KOPT-K1 (cell line): ENCODE data around the gene C9.

ENCODE experiments used
- H3K27ac ChIP-seq: fragments of 200-600 bp; sonication (generic); 2 replicates; pipeline ENCODE4 v1.5.1; 2016; ENCODE audit warnings: antibody characterized with exemption, mild to moderate bottlenecking, low read depth, low read length; ENCODE audit not compliant: poor library complexity, severe bottlenecking
- H3K36me3 ChIP-seq: fragments of 200-600 bp; sonication (generic); 2 replicates; pipeline ENCODE4 v1.5.1; 2017; ENCODE audit warnings: antibody characterized with exemption, mild to moderate bottlenecking, low read length, moderate library complexity; ENCODE audit not compliant: insufficient read depth
- H3K9me3 ChIP-seq: fragments of 200-600 bp; sonication (generic); 2 replicates; pipeline ENCODE4 v1.5.1; 2017; ENCODE audit warnings: antibody characterized with exemption, low read length, mild to moderate bottlenecking; ENCODE audit not compliant: insufficient read depth, poor library complexity, severe bottlenecking

Gene C9

GRCh38 chr5:39270225-39270848, 94.0 kb downstream of the C9 start:
- no peaks in the 10 kb centered on the region for H3K9me3 ChIP-seq
- H3K36me3 ChIP-seq, result no peaks in the 10 kb centered on the region
- H3K27ac ChIP-seq, result no peak overlapping the region

GRCh38 chr5:39267186-39267585, 97.1 kb downstream of the C9 start:
- H3K36me3 ChIP-seq, result no peaks in the 10 kb centered on the region
- H3K9me3 ChIP-seq, result no peaks in the 10 kb centered on the region
- no peak overlapping the region for H3K27ac ChIP-seq

- no peaks in the 10 kb centered on the region for H3K36me3 ChIP-seq
- no peaks in the 10 kb centered on the region for H3K9me3 ChIP-seq
- no peak overlapping the region for H3K27ac ChIP-seq
Measured at GRCh38 chr5:39266442-39266841, 97.9 kb downstream of the C9 start.

DNA sequence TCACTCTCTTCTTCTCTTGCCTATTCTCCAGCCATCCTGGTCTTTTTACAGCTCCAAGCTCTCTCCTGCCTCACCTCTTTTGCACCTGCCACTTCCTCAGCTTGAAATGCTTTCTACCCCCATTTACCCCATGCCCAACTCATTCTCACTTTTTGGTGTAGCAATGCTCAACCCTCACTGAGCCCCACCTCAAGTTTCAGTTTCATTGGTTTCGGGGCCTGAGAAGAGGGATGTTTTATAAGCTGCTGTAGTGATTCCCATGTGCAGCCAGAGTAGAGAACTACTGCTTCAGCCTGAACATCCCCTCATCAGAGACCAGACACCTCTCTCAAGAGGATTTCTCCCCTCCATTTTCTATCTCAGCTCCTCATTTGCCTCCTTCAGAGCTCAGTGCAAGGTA, 99.8 kb downstream of the C9 start:
- no peak overlapping the region for H3K27ac ChIP-seq
- H3K36me3 ChIP-seq, result no peaks in the 10 kb centered on the region
- H3K9me3 ChIP-seq, result no peaks in the 10 kb centered on the region

DNA sequence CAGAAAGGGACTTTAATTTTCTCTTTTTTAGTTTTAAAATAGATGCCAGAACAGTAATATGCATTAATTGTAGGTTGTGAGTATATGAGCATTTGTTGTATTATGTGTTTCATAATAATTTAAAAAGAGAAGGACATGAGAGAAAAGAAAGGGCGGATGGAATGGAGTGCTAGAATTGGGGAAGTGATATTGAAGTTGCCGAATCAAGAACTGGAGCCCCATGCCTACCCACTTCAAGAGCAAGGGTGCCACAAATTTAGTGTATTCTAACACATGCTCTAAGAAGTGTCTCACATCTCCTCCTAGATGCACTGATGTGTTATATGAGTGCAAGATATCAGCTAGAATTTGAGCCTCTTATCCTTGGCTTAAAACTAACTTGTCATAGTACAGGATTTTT, 101.3 kb downstream of the C9 start:
- H3K9me3 ChIP-seq, result no peaks in the 10 kb centered on the region
- no peaks in the 10 kb centered on the region for H3K36me3 ChIP-seq
- H3K27ac ChIP-seq, result no peak overlapping the region

DNA sequence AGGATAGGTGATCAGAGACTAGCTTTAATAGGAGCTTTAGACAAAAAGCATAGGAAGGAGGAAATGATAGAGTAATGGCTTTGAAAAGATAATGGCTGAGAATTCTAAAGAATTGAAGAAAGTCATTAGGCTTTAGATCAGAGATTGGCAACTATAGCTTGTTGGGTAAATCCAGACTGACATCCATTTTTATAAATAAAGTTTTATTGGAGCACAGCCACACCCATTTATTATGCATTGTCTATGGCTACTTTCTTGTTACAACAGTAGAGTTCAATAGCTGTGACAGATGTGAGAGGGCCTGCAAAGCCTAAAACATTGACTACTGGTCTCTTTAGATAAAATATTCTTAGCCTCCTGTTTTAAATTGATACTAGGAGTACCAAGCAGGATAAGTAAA, 104.2 kb downstream of the C9 start:
- H3K27ac ChIP-seq, result no peak overlapping the region
- H3K9me3 ChIP-seq, result no peaks in the 10 kb centered on the region
- H3K36me3 ChIP-seq, result no peaks in the 10 kb centered on the region

- H3K27ac ChIP-seq, result no peak overlapping the region
Measured at GRCh38 chr5:39257554-39257953, 106.7 kb downstream of the C9 start.

GRCh38 chr5:39256477-39257235, 107.6 kb downstream of the C9 start:
- Histone ChIP-seq H3K9me3 (no peaks in the 10 kb centered on the region), H3K27ac (no peak overlapping the region), H3K36me3 (no peaks in the 10 kb centered on the region)

More at GRCh38 chr5:39257554-39257953, 106.7 kb downstream of the C9 start:
- H3K36me3 ChIP-seq, result no peaks in the 10 kb centered on the region
- no peaks in the 10 kb centered on the region for H3K9me3 ChIP-seq

DNA sequence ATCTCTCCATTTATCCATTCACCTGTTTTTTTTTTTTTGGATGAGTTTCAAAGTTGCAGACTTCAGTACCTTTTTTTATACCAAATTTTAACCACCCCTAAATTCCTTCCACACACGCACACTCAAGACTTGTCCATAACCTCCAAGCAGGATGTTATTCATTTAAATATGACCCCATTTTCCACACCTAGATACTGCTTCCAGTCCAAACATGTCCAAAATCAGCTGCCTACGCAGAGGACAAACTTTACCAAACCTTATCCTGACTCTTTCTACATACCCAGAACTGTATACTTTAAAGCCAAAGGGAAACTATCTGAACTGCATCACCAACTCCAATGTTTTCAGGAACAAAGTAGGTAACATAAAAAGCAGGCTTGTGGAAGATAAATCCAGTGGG, 108.9 kb downstream of the C9 start:
- no peak overlapping the region for H3K27ac ChIP-seq
- H3K9me3 ChIP-seq, result no peaks in the 10 kb centered on the region
- H3K36me3 ChIP-seq, result no peaks in the 10 kb centered on the region

- Histone ChIP-seq H3K9me3 (no peaks in the 10 kb centered on the region), H3K36me3 (no peaks in the 10 kb centered on the region), H3K27ac (no peak overlapping the region)
Measured at GRCh38 chr5:39254671-39255070, 109.6 kb downstream of the C9 start.

GRCh38 chr5:39253196-39253595, 111.1 kb downstream of the C9 start:
- Histone ChIP-seq H3K9me3 (no peaks in the 10 kb centered on the region), H3K27ac (no peak overlapping the region), H3K36me3 (no peaks in the 10 kb centered on the region)

DNA sequence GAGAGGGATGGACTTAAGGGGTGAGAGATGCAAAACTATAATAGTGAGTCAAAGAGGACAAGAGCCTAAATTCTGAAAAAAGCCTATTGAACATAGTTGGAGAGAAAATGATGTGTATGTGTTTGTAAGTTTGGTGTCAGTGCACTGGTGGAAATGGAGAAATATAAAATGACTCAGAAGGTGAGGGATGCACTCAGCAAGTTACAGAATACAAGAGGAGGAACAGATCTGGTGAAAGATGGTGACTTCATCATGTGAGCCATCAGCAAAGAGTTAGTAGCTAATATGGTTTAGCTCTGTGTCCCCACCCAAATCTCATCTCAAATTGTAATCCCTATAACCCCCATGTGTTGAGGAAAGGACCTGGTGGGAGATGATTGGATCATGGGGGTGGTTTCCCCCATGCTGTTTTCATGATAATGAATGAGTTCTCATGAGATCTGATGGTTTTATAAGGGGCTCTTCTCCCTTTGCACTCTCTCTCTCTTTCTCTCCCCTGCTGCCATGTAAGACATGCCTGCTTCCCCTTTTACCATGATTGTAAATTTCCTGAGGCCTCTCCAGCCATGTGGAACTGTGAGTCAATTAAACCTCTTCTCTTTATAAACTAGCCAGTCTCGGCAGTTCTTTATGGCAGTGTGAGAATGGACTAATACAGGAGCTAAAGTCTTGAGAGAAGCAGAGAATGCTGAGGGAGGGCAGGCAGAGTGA, 114.6 kb downstream of the C9 start:
- Histone ChIP-seq H3K27ac (no peak overlapping the region), H3K36me3 (no peaks in the 10 kb centered on the region)

GRCh38 chr5:39249069-39249468, 115.2 kb downstream of the C9 start:
- Histone ChIP-seq H3K36me3 (no peaks in the 10 kb centered on the region), H3K27ac (no peak overlapping the region), H3K9me3 (no peaks in the 10 kb centered on the region)

More for the DNA sequence above, 114.6 kb downstream of the C9 start:
- H3K9me3 ChIP-seq, result no peaks in the 10 kb centered on the region

- Histone ChIP-seq H3K36me3 (no peaks in the 10 kb centered on the region), H3K9me3 (peaks cover 9% of the 10 kb centered on the region), H3K27ac (no peak overlapping the region)
Measured at GRCh38 chr5:39240750-39241149, 123.5 kb downstream of the C9 start.

- Histone ChIP-seq H3K27ac (no peak overlapping the region), H3K36me3 (no peaks in the 10 kb centered on the region), H3K9me3 (peaks cover 9% of the 10 kb centered on the region)
Measured at GRCh38 chr5:39238366-39239105, 125.8 kb downstream of the C9 start.
